SHP77 treated with DMSO at 0.1 percent for 48 hours (cell line): ENCODE results near the gene FUT7.

Source experiments
- DNase-seq: peaks from one replicate; lab custom pipeline; 2025; lab: John Stamatoyannopoulos, UW

The FUT7 gene

DNA sequence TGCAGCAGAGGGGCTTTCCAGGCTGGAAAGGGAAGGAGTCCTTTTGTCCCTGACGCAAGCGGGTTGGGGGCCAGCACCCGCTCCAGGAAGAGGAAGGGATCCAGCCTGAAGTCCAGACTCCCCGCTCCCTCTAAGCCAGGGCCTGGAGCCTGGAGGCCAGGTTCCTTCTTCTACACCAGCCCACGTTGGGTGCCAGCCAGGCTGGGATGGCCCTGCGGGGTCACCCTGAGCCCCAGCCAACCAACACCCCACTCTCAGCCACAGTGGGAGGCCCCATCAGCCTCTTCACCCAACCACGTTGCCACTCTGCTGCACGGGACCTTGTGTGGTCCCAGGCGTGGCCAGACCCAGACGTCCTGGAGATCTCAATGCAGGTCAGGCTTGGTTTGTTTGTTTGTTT is 970 bp upstream of the FUT7 start:
- DNase-seq = no peak

DNA sequence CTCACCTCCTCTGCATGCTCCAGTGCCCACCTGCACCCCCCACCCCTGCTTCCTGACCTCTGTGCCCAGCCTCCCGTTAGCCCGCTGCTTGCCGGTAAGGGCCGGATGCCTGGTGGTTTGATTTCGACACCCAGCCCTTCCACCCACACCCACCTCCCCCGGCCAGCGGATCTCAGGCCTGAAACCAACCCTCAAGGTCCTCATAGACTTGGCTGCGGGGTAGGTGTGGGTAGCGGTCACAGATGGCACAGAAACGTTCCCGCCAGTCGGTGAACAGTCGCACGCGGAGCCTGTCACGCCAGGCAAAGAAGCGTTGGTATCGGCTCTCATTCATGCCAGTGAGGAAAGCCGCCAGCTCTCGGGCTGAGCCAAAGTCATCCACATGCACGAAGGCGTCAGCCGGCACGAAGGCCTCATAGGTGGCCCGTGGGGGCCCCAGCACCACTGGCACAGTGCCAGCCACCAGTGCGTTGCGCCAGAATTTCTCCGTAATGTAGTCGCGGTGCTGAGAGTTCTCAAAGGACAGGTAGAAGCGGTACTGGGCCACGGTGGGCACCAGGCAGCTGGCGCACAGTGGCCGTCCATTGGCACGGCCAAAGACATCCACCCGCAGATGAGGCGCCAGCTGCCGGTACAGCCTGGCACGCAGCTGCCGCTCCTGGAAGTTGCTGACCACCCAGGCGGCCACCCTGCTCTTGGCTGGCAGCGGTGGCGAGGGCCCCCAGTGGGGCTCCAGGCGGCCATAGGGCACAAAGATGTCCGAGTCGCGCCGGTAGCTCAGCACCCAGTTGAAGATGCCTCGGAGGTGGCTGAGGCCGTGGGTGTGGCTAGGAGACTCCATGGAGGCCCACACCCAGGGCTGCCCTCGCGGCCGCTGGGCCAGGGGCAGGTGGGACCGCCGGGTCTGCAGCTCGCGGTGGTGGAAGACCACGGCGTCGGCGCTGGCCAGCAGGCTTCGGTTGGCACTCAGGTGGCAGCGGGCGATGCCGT is 1.1 kb downstream of the FUT7 start:
- DNase-seq = no peak

GRCh38 chr9:137030006-137030405 is 1.9 kb downstream of the FUT7 start:
- DNase-seq = no peak

DNA sequence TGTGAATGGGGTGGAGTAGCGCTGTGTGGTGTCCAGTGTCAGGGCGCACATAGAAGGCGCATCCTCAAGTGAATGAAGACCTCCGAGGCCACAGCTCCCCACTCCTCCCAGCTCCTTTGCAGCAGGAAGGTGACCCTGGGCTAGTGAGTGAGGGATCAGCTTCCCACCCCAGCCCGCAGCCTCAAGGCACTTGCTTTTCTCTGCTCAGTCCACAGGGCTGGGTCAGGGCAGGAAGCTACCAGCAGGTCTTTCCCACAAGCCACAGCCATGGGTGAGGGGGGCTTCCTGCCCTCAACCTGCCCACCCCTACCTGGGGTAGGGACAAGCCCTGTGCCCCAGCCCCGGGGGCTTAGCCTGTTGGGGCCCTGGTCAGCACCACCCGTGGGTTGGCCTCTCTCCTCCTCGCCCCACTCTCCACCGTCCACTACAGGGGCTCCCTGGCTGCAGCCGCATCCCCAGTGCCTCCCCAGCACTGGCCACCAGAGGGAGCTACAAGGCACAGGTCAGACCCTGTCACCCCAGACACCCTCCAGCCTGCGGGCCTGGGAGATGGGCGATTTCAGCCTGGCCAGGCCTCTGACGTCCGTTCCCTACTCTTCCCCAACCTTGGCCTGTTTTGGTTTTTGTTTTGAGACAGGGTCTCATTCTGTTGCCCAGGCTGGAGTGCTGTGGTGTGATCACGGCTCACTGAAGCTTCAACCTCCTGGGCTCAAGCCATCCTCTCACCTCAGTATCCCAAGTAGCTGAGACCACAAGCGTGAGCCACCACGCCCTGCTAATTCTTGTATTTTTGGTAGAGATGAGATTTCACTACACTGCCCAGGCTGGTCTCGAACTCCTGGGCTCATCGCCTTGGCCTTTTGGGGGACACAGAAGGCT is 2.6 kb downstream of the FUT7 start:
- no peak for DNase-seq

DNA sequence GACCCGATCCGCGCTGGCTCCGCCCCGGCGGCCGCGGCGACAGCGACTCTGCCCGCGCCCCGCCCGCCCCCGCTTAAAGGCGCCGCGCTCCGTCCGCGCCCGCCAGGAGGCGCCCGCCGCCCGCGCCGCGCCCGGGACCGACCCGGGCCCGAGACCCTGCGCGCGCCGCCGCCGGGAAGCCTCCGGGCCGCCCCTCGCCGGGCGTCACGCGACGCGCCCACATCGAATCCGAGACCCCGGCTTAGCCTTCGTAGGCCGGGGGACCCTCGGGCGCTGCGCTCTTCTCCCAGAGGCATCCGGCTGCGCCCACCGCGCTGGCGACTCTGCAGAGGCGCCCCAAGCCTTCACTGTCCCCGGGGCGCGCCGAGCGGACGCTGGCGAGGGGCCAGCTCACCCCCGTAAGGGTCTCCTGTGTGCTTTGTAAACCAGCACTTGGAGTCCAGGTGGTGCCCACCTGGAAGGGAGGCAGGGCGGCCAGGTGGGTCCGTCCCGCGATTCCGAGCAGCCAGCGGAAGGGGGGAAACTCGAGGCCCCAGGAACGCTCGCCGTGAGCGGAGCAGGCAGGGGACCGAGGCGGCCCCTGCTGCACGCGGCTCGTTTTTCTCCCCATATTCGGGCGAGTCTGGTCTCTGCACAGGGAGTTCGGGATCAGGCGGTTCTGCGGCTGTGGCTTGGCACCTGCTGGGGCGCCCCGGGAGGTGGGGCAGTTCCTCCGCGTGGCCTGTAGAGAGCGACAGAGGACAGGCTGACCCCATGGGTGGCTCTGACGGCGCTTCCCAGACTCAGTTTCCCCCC is 3.4 kb downstream of the FUT7 start:
- DNase-seq = no peak

DNA sequence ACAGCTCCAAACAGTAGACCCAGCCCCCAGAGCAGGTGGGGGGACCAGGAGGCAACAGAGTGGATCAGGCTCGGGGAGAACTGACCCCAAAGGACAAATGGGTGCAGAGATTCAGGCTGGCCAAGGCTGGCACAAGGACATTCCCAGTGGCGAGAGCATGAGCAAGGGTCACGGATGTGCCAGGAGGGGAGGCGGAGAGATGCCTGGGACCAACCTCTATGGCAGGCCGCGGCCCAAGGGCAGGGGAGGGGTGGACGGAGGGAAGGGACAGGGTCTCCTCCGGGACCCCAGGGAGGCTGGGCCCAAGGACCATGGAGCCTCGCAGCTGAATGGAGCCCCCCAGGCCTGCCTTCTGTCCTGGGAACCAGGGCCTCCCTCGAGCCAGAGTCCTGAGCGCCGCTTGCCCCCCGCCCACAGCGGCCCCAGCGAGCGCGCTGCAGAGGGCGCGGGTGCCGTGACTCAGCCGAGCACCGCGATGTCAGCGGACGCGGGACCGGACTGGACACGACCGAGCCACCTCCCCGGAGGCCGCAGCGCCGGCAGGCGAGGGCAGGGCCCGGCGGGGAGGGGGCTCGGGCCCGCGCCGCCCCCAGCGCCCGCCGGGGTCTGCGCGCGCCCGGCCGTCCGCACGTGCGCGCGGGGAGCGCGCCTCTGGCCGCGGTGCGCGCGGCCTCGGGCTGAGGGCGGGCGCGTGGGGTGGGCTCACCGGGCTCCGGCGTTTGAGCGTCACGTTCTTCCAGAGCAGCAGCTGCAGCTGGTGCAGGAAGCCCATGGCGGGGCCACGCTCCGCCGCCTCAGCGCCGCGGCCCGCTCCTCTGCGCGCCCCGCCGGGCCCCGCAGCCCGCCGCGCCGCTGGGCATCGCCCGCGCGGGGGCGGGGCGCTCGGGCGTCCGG is 4.3 kb downstream of the FUT7 start, which contains the start of gene ABCA2:
TSS of gene ABCA2 (minus strand) at position 869 of the 894 bp plus-strand sequence. CDS start at position 772, 97 bp downstream.
- no peak for DNase-seq

- no peak for DNase-seq
Measured at GRCh38 chr9:137026828-137027227, 5.1 kb downstream of the FUT7 start.

DNA sequence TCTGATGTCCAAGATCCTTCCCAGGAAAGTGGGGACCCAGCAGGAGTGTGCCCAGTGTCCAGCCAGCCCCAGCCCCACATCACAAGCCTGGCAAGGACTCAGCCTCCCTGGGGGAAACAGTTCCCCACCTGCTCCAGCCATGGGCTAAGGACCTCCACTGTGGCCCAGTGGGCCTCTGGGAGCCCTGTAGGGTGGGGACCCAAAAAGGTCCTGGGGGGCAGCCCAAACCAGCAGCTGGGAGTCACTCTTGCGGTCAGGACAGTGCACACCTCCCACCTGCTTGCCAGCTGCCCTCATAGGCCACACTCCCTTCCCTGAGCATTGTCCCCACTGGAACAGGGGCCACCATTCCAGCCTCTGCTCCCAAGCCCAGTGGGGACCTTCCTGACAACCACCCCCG is 5.5 kb downstream of the FUT7 start:
- DNase-seq = no peak

GRCh38 chr9:137025517-137025966 is 6.3 kb downstream of the FUT7 start:
- DNase-seq = peak; percentile 41

DNA sequence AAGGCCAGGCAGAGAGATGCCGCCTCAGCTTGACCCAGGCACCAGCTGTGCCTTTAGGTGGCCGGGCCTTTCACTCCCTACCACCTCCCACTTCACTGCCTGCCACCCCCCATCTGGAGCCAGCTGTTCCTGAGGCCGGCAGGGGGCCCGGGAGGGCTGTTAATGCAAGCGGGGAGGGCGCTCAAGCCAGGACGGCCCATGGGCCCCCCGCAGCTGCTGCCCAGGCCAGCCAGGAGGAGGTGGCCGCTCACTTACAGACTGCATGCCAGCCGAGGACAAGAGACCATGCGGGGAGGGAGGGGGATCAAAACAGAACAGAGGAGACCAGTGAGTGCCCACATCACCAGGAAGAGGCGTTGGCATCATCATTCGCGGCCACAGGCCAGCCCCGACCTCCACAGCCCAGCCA is 8.3 kb downstream of the FUT7 start:
- no peak for DNase-seq

GRCh38 chr9:137023157-137023556 is 8.7 kb downstream of the FUT7 start:
- DNase-seq = no peak

DNA sequence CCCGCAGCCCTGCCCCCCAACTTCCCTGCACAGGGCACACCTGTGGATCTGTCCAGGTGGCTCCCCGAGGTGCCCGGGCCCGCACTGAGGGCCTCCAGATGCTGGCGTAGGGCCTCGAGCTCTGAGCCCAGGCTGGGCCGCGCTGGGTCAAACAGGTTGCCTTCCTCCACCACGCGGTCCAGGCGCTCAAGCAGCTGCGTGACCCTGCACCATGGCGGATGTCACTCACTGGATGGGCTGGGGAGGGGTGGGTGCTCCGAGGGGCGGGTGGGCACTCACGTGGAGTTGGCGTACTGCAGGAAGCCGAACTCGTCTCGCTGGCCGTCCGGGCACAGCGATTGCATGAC is 9.3 kb downstream of the FUT7 start:
- DNase-seq = no peak

GRCh38 chr9:137021979-137022661 is 9.8 kb downstream of the FUT7 start:
- DNase-seq = no peak

DNA sequence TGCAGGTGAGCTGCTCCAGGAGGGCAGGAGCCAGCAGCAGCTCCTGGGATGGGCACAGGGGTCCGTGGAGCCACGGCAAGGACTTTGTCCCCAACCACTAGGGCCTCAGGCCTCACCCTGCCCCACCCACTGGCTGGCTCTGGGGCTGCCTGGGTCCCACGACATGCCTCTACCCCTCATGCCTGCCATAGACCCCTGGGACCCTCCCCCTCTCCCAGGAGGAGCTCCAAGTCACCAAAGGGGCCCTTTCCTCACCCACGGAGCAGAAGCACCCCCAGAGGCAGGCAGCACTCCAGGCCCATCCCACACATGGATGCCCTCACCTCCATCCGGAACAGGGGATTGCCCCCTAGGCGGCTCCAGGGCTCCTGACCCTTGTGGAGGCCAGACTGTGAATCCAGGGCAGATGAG is 10.3 kb downstream of the FUT7 start:
- no peak for DNase-seq

GRCh38 chr9:137020771-137021567 is 10.9 kb downstream of the FUT7 start:
- no peak for DNase-seq

DNA sequence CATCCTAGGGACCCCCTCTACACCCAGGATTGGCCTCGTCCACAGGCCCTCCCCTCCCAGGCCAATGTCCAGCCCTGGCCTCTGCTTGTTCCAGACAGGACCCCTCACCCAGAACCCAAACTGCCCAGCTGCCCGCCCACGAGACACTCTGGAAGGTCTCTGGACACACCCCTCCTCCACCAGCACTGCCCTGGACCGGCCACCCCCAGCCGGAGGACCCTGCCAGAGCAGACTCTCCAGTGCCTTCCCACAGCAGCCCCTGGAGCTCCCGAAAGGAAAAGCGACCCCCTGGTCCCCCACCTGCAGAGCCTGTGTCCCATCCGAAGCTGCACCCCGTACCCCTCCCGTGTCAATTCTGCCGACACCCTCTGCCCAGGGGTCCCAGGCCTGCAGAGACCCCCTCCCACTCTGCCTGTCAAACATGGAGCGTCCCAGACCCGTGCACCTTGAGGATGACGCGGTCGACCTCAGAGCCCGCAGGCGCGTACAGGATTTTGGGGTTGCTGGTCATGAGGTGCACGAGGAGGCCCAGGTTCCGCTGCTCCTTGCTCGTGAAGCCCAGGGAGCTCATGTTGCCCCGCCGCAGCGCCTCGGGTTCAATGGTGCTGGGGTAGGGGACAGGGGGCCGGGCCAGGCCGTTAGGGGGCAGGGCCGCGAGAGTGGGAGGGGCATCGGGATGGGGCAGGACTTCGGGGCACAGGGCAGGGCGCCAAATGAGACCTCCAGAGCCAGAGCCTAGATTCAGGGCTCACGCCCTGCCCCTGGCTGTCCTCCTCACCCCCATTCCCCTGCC is 11.8 kb downstream of the FUT7 start:
- DNase-seq = no peak

- DNase-seq = no peak
Measured at GRCh38 chr9:137018761-137019559, 12.9 kb downstream of the FUT7 start.
